Tibial nerve (tissue), 4 donors: Measurements from ENCODE around the gene CIBAR2. TPM values are rescaled to one million over a fixed set of nuclear protein-coding genes. Genes with fewer than 3 reads are reported as not detected.

Source experiments
- DNase-seq, 2 donors: peaks; one replicate each; pipeline ENCODE4 v3.0.0-alpha.2; 2019; ENCODE audit warnings: low spot score in 2 of 2
- H3K27ac ChIP-seq, 4 donors: fragments of 200-600 bp; sonication (generic) in 3 of 4; one replicate each; pipeline ENCODE4 v1.5.1; 2017 to 2019; ENCODE audit warnings: mild to moderate bottlenecking in 1 of 4
- H3K27me3 ChIP-seq, 2 donors: fragments of 200-600 bp; sonication (generic) in 1 of 2; one replicate each; pipeline versions ENCODE4 v1.5.1 to v1.6.0; 2017 to 2019
- H3K36me3 ChIP-seq, 3 donors: fragments of 200-600 bp; sonication (generic); one replicate each; pipeline ENCODE4 v1.5.1; 2018 to 2019
- H3K4me1 ChIP-seq, 4 donors: fragments of 200-600 bp; sonication (generic) in 3 of 4; one replicate each; pipeline ENCODE4 v1.5.1; 2017 to 2019
- H3K4me3 ChIP-seq, 4 donors: fragments of 200-600 bp; sonication (generic) in 3 of 4; one replicate each; pipeline ENCODE4 v1.5.1; 2017 to 2019; ENCODE audit warnings: mild to moderate bottlenecking in 1 of 4, moderate library complexity in 1 of 4
- H3K9me3 ChIP-seq, 4 donors: fragments of 200-600 bp; sonication (generic) in 3 of 4; one replicate each; pipeline ENCODE4 v1.5.1; 2017 to 2019
- EP300 ChIP-seq, 2 donors: sonication (generic); formaldehyde crosslinking; IDR thresholded peaks; one replicate each; pipeline ENCODE4 v1.6.1; 2017; ENCODE audit warnings: antibody characterized with exemption in 2 of 2, mild to moderate bottlenecking in 1 of 2
- POLR2A ChIP-seq, 2 donors: fragments of 450-650 bp; IDR thresholded peaks; one replicate each; pipeline ENCODE4 v1.6.1; 2017; ENCODE audit warnings: antibody characterized with exemption in 2 of 2, mild to moderate bottlenecking in 2 of 2, moderate library complexity in 2 of 2
- WGBS, 2 donors: methylation state at CpG; one replicate each; pipeline ENCODE4 v1.1.5; 2018; 5-methylcytosine and 5-hydroxymethylcytosine counted together
- total RNA-seq, 4 donors: library from RNA; depleted of rRNA; stranded (reverse); fragments of >200 nt; gene quantifications; one replicate each; pipeline ENCODE4 v1.1.0, GENCODE V29; 2016
- TF ChIP-seq, protein P1 (sequence below), 5 experiments: fragments of 200-600 bp in 3 of 5; fragments of 450-650 bp in 2 of 5; sonication (generic) in 3 of 5; IDR thresholded peaks; one replicate each; pipeline ENCODE4 v1.5.1; 2016 to 2019; ENCODE audit warnings: antibody characterized with exemption in 5 of 5, mild to moderate bottlenecking in 3 of 5, moderate library complexity in 2 of 5

Gene CIBAR2
- total RNA-seq, 4 donors from 2014 or later = not detected

GRCh38 chr16:85048921-85049562 is 63.2 kb downstream of the CIBAR2 start:
- Histone ChIP-seq H3K27me3 (no peaks in the 10 kb centered on the region), H3K9me3 (no peaks in the 10 kb centered on the region), H3K36me3 (peaks cover 0 to 9% (median 0%) of the 10 kb centered on the region in 3 donors), H3K4me1 (peaks cover 0 to 19% (median 8%) of the 10 kb centered on the region in 4 donors), H3K27ac (no peak overlapping the region), H3K4me3 (no peak overlapping the region)
- DNase-seq = no peak
- WGBS, 2 donors = 88 to 90% methylated on average over 16 to 17 of the region's 17 CpGs
- TF ChIP-seq EP300 (IDR thresholded peaks at IDR 0.05) (no peak), POLR2A (IDR thresholded peaks at IDR 0.05) (no peak)
- TF ChIP-seq, protein P1, sequence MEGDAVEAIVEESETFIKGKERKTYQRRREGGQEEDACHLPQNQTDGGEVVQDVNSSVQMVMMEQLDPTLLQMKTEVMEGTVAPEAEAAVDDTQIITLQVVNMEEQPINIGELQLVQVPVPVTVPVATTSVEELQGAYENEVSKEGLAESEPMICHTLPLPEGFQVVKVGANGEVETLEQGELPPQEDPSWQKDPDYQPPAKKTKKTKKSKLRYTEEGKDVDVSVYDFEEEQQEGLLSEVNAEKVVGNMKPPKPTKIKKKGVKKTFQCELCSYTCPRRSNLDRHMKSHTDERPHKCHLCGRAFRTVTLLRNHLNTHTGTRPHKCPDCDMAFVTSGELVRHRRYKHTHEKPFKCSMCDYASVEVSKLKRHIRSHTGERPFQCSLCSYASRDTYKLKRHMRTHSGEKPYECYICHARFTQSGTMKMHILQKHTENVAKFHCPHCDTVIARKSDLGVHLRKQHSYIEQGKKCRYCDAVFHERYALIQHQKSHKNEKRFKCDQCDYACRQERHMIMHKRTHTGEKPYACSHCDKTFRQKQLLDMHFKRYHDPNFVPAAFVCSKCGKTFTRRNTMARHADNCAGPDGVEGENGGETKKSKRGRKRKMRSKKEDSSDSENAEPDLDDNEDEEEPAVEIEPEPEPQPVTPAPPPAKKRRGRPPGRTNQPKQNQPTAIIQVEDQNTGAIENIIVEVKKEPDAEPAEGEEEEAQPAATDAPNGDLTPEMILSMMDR (IDR thresholded peaks at IDR 0.05) = no peak

Other genes with a start within 250 kb of the CIBAR2 start
- 10 to 100 TPM; 58.1 to 75.6 (median 62.6) TPM for gene ZDHHC7, start 100.9 kb downstream of the CIBAR2 start, total RNA-seq
- 10 to 100 TPM in 1 of 4 donors, 1 to 10 TPM in 3; 6.9 to 13.8 (median 8.1) TPM for gene KIAA0513, start 84.7 kb downstream of the CIBAR2 start, total RNA-seq